Epithelial cell of proximal tubule (primary cell): Measurements from ENCODE around the gene RP9. TPM values are rescaled to one million over a fixed set of nuclear protein-coding genes. Genes with fewer than 3 reads are reported as not detected.
A peak's percentile ranks its signal among the peaks of the same experiment; 100 is the strongest.

Source experiments
- DNase-seq: peaks from one replicate; pipeline ENCODE4 v3.0.0-alpha.2; 2011; ENCODE audit warnings: low read depth
- H3K4me3 ChIP-seq: 2 replicates; pipeline ENCODE4 v1.5.1; 2011; ENCODE audit warnings: low read depth, mild to moderate bottlenecking, low read length
- CTCF ChIP-seq: conservative IDR thresholded peaks from 2 replicates; pipeline ENCODE4 v1.5.1; 2012; ENCODE audit warnings: low read depth, mild to moderate bottlenecking, low read length
- total RNA-seq: library from RNA; depleted of rRNA; stranded (reverse); fragments of >200 nt; gene quantifications from 2 replicates; pipeline ENCODE4 v1.2.3, GENCODE V29; 2015

Gene RP9
- total RNA-seq, 1 donor from 2014 or later: 26.5 TPM

DNA sequence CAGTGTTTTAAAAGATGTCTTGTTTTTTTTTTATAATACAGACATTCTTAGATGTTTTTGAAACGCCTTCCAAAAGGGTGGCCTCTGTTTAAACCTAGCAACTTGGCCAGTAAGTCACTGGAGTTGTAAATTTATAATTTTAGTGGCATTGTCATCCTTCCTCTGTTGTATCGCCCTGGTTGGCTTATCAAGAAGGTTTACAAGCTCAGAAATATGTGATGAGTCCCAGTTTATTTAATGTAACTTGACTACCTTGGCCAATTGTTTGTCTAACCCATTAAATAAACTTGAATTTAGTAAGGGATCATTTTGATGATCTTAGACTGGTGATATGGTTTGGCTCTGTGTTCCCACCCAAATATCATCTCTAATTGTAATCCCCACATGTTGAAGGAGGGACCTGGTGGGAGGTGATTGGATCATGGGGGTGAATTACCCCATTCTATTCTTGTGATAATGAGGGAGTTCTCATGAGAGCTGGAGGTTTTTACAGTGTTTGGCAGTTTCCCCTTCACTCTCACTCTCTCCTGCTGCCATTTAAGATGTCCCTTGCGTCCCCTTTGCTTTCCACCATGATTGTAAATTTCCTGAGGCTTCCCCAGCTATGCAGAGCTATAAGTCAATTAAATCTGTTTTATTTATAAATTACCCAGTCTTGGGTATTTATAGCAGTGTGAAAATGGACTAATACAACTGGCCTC, 33.2 kb downstream of the RP9 start:
- no peak for TF ChIP-seq CTCF
- DNase-seq: no peak
- no peak overlapping the region for H3K4me3 ChIP-seq

- DNase-seq: no peak
- H3K4me3 ChIP-seq: no peak overlapping the region
- no peak for TF ChIP-seq CTCF
Measured at GRCh38 chr7:33073243-33073642, 36.0 kb downstream of the RP9 start.

GRCh38 chr7:33072471-33072870, 36.7 kb downstream of the RP9 start:
- no peak overlapping the region for H3K4me3 ChIP-seq
- peak; percentile 35 for DNase-seq
- TF ChIP-seq CTCF: no peak

DNA sequence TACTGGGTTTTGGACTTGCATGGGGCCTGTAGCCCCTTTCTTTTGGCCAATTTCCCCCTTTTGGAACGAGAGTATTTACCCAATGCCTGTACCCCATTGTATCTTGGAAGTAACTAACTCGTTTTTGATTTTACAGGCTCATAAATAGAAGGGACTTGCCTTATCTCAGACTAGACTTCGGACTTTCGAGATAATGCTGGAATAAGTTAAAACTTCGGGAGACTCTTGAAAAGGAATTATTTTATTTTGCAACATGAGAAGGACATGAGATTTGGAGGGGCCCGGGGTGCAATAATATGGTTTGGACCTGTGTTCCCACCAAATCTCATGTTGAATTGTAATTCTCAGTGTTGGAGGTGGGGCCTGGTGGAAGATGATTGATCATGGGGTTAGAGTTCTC, 38.4 kb downstream of the RP9 start:
- no peak overlapping the region for H3K4me3 ChIP-seq
- TF ChIP-seq CTCF: no peak
- DNase-seq: no peak

DNA sequence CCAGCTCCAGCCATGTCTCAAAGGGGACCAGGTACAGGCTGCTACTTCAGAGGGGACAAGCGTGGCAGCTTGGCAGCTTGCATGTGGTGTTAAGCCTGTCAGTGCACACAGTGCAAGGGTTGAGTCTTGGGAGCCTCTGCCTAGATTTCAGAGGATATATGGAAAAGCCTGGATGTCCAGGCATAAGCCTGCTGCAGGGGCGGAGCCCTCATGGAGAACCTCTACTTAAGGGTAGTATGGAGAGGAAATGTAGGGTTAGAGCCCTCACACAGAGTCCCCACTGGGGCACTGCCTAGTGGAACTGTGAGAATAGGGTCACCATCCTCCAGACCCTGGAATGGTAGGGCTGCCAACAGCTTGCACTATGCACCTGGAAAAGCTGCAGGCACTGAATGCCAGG, 38.9 kb downstream of the RP9 start:
- no peak overlapping the region for H3K4me3 ChIP-seq
- DNase-seq: no peak
- TF ChIP-seq CTCF: no peak

- no peak overlapping the region for H3K4me3 ChIP-seq
- TF ChIP-seq CTCF: no peak
- DNase-seq: no peak
Measured at GRCh38 chr7:33067921-33068320, 41.3 kb downstream of the RP9 start.

GRCh38 chr7:33066771-33067170, 42.4 kb downstream of the RP9 start:
- no peak overlapping the region for H3K4me3 ChIP-seq
- no peak for DNase-seq
- no peak for TF ChIP-seq CTCF
